HL-60 (cell line): ENCODE data around the gene SPRY2.

Experiments used
- GABPA ChIP-seq: IDR thresholded peaks from 2 replicates; pipeline ENCODE4 v1.6.1; 2012; ENCODE audit warnings: low read depth
- POLR2AphosphoS5 ChIP-seq: IDR thresholded peaks from 2 replicates; pipeline ENCODE4 v1.6.1; 2012; ENCODE audit warnings: low read depth
- TF ChIP-seq, protein P1 (sequence below): IDR thresholded peaks from one replicate; pipeline ENCODE4 v1.5.1; 2011; ENCODE audit warnings: low read length, control low read depth, inconsistent platforms; ENCODE audit not compliant: insufficient read depth

DNA sequence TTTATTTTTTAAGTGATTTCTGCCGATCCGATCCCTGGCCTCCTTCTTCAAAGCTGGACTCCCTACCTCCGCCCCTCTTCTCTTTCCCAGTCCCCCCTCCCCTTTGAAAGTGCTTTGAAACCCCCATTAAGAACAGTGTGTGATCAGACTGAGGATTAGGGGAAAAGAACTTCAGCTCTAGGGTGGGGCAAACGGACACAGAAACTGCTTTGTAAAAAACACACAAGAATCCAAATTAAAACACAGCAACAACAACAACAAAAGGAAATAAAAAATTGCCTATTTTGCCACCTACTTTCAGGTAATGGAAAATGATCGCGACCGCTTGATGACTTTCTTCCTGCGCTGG is 1.4 kb downstream of the SPRY2 start:
- TF ChIP-seq, protein P1, sequence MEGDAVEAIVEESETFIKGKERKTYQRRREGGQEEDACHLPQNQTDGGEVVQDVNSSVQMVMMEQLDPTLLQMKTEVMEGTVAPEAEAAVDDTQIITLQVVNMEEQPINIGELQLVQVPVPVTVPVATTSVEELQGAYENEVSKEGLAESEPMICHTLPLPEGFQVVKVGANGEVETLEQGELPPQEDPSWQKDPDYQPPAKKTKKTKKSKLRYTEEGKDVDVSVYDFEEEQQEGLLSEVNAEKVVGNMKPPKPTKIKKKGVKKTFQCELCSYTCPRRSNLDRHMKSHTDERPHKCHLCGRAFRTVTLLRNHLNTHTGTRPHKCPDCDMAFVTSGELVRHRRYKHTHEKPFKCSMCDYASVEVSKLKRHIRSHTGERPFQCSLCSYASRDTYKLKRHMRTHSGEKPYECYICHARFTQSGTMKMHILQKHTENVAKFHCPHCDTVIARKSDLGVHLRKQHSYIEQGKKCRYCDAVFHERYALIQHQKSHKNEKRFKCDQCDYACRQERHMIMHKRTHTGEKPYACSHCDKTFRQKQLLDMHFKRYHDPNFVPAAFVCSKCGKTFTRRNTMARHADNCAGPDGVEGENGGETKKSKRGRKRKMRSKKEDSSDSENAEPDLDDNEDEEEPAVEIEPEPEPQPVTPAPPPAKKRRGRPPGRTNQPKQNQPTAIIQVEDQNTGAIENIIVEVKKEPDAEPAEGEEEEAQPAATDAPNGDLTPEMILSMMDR = no peak
- TF ChIP-seq POLR2AphosphoS5 = no peak
- TF ChIP-seq GABPA = no peak
